ENCODE measurements around the gene RAPGEFL1.
"Not testable (repeated sequence)": the region's sequence is repeated elsewhere in the genome, so short reads cannot be mapped to it uniquely, and the experiment has no call there.

RAPGEFL1 gene, protein sequence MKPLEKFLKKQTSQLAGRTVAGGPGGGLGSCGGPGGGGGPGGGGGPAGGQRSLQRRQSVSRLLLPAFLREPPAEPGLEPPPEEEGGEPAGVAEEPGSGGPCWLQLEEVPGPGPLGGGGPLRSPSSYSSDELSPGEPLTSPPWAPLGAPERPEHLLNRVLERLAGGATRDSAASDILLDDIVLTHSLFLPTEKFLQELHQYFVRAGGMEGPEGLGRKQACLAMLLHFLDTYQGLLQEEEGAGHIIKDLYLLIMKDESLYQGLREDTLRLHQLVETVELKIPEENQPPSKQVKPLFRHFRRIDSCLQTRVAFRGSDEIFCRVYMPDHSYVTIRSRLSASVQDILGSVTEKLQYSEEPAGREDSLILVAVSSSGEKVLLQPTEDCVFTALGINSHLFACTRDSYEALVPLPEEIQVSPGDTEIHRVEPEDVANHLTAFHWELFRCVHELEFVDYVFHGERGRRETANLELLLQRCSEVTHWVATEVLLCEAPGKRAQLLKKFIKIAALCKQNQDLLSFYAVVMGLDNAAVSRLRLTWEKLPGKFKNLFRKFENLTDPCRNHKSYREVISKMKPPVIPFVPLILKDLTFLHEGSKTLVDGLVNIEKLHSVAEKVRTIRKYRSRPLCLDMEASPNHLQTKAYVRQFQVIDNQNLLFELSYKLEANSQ

DNA sequence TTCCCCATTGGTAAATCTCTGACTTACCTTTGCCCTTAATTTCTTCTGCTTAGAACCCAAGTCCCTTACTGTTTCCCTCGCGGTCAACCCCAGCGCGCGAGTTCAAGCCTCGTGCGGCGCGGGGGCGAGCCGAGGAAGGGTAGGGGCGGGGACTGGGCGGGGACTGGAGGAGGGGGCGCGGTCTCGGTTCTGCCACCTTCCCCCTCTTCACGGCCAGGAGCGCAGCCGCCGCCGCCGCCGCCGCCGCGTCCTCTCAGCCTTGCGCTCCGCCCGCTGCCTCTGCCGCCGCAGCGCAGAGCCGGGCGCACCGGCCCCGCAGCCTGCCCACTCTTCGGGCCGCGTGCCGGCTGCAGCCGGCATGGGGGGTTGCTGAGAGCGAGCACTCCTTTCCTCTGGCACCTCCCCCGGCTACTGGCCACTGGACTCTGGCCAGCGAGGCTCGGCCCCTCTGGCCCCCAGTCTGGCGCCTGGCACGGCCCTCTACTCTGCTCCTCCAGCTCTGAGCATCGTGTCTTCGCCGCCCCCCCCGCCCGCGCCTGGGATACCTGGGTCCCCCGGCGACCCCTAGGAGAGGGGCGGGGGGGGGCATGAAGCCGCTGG lies at the start of gene RAPGEFL1:
RAPGEFL1 (plus strand) TSS at position 196 of the 600 bp plus-strand sequence; CDS start at position 588, 392 bp downstream.
- DNase-seq: peak; percentile 93

DNA sequence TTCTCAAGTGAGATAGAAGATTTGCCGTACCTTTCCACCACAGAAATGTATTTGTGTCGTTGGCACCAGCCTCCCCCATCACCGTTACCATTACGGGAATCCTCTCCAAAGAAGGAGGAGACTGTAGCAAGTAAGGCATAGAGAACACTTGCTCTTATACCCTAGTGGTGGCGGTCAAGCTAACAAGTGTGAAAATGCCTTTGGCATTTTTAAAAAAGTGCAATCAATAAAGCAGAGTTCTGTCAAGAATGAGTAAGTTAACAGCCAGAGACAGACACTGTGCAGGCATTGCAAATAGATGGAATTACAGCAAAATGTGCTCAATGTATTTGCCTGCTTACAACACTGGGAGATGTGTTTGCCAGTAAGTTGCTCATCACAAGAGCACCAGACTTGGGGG lies 47.8 kb upstream of the RAPGEFL1 start:
- DNase-seq: no peak

DNA sequence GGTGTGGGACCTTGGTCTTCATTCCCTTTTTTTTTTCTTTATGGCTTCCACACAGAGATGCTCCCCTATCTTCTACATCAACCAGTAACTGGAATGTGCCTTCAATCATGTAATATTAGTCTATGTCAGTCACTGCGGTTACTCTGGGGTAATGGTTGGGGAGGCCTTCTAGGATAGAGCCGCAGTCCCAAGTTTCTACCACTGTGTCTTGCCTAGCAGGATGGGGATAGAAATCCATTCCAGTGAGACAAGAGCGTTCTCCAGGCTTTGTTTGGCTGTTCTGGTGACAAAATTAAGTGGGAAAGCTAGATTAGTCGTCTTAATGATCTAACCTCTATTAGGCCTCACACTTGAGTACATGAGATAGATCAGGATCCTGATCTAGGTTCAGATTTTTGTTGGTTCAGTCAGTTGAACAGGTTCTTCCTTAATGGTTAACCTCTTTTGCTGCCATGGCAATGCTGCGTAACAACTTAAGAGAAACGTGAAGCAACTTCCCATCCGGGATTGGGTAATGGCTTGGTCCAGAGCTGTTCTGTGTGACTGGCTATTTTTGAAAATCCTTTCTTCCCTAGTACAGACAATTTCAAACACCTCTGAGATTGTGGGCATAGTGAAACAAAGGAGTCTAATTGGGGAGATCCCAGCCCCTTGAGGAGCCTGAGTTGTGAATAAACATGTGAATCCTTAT lies 46.8 kb upstream of the RAPGEFL1 start:
- no peak for DNase-seq

DNA sequence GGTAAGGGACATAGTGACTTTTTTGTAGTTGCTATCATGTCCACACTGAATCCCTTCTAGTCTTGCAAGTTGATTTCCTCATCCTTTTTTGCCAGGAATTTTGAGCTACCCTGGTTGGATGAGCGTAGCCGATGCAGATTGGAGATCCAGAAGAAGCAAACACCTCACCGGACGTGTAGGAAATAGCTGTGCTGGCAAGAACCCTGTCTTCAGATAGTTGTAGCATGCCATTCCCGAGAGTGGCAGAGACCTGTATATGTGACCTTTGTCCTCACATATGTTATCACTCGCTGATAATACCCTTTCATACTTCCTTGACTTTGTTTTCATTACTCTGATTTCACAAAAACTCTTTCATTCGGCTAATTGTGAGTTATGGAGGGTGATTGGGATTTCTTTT lies 43.1 kb upstream of the RAPGEFL1 start:
- no peak for DNase-seq

DNA sequence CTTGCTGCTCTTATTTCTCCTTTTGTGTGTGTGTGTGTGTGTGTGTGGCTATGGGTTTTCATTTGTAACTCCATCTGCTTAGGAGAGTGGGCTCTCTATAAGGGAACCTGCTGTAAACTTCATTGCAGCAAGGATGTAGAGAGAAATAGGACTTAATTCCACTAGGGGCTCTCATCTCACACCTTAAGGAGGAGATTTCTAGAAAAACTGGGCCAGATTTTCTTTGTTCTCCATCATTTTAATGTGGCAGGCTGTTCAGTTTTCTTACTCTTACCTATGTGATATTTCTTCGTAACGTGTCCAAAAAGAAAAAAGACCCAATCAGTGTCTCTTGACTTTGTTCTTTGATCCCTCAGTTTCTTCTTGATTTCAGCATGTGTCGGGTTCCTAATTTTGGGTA lies 41.5 kb upstream of the RAPGEFL1 start:
- no peak for DNase-seq

DNA sequence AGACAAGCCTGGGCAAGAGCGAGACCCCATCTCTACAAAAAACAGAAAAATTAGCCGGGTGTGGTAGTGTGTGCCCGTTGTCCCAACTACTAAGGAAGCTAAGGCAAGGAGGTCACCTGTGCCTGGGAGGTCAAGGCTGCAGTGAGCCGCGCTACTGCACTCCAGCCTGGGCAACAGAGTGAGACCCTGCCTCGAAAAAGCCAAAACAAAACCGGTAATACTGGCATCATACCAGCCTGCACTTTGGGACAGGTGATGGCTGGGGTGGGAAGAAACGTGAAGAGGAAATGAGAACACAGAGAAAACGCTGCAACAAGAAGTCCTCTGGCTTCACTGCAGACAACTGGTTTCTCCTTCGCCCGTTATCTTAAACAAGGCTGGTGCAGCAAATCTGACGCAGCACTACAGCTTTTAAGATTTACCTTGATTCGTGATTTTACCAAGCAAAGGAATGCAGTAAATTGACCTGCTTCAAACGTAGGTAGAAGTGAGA lies 37.7 kb upstream of the RAPGEFL1 start:
- DNase-seq: no peak

DNA sequence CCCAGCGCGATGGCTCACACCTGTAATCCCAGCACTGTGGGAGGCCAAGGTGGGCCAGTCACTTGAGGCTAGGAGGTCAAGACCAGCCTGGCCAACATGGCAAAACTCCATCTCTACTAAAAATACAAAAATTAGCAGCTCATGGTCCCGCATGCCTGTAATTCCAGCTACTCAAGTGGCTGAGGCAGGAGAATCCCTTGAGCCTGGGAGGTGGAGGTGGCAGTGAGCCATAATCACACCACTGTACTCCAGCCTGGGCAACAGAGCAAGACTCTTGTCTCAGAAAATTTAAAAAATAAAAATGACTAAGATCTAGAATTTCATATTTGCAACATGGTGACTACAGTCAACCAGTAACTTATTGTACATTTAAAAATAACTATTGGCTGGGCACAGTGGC lies 34.1 kb upstream of the RAPGEFL1 start:
- DNase-seq: not testable (repeated sequence)

DNA sequence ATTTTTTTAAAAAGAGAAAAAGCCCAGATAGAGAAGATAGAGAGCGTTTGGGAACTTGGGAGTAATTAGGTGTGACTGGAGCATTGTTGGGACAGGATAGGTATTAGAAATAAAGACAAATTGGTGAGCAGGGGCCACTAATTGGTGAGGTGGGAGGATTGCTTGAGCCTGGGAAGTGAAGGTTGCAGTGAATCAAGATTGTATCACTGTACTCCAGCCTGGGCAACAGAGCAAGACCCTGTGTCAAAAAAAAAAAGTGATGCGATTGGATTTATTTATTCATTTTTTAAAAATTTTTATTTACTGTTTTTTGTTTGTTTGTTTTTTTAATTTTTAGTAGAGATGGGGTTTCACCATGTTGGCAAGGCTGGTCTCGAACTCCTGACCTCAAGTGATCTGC lies 31.8 kb upstream of the RAPGEFL1 start:
- DNase-seq: no peak

DNA sequence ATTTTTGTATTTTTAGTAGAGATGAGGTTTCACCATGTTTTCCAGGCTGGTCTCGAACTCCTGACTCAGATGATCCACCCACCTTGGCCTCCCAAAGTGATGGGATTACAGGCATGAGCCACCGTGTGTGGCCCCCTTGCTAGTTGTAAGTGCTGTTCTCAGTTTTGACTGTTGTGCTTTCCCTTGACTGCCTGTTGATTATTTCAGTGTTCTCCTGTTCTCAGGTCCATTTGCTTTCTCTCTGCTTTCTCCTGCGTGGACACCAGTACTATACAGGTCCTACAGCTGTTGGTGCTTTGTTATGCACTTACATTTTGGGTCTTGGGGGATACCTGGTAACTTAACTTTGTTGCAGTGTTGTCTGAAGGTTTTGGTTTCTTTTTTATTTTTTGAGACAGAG lies 28.7 kb upstream of the RAPGEFL1 start:
- DNase-seq: no peak

DNA sequence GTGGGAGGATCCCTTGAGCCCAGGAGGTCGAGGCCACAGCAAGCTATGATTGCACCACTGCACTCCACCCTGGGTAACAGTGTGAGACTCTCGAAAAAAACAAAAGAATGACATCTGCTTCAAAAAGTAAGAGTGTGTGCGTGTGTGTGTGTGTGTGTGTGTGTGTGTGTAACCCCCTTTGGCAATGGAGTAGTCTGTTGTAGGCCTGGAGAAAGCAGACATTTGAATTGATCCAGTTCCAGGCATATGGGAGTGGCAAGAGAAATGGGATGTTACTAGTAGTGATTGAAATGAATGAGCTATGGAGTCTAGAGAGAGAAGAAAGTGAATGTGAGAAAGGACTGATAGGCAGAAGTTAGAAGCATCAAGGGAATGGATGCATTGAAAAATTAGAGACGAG lies 27.0 kb upstream of the RAPGEFL1 start:
- no peak for DNase-seq

DNA sequence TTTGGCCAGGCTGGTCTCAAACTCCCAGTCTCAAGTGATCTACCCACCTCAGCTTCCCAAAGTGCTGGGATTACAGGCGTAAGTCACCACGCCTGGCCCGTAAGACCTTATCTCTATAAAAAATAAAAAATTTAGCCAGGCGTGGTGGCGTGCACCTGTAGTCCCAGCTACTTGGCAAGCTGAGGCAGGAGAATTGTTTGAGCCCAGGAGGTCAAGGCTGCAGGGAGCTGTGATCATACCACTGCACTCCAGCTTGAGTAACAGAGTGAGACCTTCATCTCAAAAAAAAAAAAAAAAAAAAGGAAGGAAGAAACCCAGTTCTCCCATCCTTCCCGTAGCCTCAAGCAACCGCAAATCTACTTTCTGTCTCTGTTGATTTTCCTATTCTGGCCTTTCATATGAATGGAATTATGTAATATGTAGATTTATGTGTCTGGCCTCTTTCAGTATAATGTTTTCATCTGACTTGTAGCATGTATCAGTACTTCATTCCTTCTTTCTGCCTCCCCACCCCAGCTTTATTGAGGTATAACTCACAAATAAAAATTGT lies 25.8 kb upstream of the RAPGEFL1 start:
- DNase-seq: no peak

DNA sequence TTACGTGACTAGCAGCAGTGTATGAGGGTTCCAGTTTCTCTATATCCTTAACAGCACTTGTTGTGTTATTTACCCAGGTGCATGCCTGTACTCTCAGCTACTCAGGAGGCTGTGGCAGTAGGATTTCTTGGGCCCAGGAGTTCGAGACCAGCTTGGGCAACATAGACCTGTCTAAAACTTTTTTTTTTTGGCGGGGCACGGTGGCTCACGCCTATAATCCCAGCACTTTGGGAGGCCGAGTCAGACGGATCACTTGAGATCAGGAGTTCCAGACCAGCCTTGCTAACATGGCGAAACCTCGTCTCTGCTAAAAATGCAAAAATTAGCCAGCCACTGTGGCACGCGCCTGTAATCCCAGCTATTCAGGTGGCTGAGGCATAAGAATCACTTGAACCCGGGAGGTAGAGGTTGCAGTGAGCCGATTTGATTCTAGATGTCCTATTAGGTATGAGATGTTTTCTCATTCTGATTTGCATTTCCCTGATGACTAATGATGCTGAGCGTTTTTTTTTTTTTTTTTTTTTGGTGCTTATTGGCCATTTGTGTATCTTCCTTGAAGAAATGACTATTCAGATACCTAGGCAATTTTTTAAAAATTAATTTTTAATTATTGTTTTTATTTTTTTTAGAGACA lies 23.6 kb upstream of the RAPGEFL1 start:
- DNase-seq: no peak

DNA sequence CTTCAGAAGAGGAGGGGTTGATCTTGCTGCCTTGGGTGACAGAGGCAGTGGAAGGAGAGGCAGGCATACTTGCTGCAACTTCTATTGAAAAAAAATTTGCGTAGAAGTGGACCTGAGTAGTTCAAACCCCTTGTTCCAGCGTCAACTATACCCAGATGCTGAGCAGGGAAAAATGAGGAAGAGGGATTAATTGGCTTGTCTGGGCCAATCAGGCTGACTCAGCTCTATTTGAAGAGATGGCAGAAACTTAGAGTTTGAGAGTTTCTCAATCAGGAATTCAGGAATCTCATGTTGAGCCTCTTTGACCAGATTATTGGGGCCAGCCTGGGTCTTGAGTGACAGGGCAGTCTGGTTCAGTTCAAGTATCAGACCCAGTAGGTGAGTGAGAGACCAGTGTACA lies 19.3 kb upstream of the RAPGEFL1 start:
- no peak for DNase-seq

DNA sequence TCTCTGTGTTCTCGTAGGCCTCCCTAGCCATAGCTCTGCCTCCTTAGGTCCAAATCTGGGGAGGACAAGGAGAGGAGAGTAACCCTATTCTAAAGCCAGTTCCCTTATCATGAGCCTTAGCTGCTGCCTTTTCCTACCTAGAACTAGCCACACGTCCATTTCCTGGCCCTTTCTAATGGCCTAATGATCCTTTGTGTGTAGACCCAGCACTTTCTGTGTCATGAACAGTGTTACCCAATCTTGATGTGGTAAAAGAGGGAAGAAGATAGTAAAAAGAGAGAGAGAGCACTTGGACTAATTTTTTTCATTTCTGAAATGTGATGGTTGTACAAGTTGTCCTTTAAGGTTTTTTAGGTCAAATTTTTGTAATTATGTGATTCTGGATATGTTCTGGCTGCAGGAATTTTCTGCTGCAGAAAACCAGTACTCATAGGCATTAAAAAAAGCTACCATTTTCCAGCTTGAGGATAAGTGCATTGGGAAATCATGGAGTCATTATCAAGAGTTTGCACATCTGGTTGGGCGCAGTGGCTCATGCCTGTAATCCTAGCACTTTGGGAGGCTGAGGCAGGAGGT lies 18.7 kb upstream of the RAPGEFL1 start:
- DNase-seq: no peak

DNA sequence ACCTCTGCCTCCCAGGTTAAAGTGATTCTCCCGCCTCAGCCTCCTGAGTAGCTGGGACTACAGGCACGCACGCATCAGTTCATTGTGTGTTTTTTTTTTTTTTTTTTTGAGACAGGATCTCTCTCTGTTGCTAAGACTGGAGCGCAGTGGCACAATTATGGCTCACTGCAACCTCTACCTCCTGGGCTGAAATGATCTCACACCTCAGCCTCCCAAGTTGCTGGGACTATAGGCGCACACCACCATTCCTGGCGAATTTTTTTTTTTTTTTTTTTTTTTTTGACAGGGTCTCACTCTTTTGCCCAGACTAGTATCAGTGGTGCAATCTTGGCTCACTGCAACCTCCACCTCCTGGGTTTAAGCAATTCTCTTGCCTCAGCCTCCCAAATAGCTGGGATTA lies 17.8 kb upstream of the RAPGEFL1 start:
- no peak for DNase-seq

DNA sequence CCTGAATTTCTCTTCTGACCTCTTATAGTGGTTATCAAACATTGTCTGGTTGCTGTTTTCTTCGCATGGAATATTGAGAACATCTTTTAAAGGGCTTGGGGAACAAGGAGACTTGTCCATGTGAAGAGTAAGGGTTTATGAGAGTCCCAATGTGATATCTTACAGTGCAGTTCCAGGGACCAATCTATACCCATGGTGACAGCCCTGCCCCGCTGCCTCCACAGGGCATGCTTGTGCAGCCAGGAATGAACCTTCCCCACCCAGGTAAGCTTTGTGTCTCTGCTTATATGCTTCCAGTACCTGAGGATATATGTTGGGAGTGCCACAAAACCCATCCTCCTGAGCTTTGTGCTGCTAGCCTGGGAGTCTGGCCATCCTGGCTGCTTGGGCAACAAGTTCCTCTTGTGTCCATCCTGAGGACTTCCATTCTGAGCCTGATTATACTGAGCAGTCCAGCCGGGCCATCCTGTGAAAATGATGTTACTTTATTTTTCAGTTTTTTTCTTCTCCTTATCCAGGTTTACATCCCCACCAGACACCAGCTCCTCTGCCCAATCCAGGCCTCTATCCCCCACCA lies 9.5 kb upstream of the RAPGEFL1 start:
- DNase-seq: no peak

DNA sequence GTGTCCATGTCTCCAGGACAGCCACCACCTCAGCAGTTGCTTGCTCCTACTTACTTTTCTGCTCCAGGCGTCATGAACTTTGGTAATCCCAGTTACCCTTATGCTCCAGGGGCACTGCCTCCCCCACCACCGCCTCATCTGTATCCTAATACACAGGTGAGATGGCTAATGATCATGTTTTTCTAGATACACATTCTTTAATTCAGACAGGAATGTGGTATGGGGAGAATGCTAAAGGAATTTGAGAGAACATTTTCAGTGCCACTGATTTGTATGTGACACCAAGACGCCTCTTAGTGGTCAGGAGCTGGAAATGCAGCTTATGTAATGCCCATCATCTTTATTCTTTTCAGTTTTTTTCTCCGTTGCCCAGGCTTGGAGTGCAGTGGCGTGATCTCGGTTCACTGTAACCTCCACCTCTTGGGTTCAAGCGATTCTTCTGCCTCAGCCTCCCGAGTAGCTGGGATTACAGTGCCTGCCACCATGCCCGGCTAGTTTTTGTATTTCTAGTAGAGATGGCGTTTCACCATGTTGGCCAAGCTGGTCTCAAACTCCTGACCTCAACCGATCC lies 8.9 kb upstream of the RAPGEFL1 start:
- DNase-seq: peak; percentile 54

DNA sequence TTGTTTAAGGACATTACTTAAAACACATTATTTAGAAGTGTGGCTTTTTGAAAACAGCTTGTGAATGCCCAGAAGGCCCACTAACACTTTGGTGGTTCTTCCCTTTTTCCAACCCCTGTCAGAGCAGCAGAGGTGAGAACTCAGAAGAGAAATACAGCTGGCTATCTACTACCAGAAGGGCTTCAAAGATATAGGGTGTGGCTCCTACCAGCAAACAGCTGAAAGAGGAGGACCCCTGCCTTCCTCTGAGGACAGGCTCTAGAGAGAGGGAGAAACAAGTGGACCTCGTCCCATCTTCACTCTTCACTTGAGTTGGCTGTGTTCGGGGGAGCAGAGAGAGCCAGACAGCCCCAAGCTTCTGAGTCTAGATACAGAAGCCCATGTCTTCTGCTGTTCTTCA lies 6.9 kb upstream of the RAPGEFL1 start:
- no peak for DNase-seq

DNA sequence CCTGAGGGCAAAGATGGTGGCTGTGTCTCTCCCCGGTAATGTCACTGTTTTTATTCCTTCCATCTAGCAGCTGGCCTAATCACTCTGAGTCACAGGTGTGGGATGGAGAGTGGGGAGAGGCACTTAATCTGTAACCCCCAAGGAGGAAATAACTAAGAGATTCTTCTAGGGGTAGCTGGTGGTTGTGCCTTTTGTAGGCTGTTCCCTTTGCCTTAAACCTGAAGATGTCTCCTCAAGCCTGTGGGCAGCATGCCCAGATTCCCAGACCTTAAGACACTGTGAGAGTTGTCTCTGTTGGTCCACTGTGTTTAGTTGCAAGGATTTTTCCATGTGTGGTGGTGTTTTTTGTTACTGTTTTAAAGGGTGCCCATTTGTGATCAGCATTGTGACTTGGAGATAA lies 5.5 kb upstream of the RAPGEFL1 start:
- DNase-seq: no peak

DNA sequence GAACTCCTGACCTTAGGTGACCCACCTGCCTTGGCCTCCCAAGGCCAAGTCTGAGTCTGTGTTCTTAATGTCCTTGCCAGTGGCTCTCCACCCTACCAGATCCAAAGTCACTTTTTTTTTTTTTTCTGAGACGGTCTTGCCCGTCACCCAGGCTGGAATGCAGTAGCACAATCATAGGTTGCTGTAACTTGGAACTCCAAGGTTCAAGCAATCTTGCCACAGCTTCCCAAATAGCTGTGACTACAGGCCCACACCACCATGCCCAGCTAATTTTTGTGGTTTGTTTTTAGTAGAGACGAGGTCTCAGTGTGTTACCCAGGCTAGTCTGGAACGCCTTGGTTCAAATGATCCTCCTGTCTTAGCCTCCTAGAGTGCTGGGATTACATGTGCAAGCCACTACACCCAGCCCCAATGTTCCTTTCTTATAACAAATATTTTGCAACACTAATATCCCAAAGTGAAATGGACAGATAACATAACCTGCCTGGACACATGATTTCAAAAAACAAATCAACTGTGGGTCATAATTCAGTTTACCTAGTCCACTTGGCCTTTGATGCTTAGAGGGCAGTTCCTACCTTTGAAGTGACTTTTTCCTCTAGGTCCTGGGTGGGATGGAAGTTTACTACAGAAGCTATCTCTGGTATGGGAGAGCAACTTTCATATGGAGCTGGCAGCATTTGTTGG lies 4.0 kb upstream of the RAPGEFL1 start:
- DNase-seq: no peak

DNA sequence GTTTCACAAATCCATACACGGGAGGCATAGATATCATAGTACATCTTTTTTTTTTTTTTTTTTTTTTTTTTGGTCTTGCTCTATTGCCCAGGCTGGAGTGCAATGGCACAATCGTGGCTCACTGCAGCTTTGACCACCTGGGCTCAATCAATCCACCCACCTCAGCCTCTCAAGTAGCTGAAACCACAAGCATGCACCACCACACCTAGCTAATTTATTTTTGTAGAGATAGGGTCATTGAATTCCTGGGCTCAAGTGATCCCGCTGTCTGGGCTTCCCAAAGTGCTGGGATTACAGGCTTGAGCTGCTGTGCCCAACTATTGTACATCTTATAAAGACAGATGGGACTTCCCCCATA lies 3.5 kb upstream of the RAPGEFL1 start:
- DNase-seq: no peak

Measured in CD4-positive, alpha-beta T cell treated with Interleukin-6 for 4 hours (primary cell).